GM12873 (cell line): ENCODE data around the gene SNRNP200.

ENCODE experiments used
- TF ChIP-seq, protein P1 (sequence below): IDR thresholded peaks from 2 replicates; pipeline ENCODE4 v1.5.1; 2012; ENCODE audit warnings: low read depth, mild to moderate bottlenecking, moderate library complexity, low read length, control low read depth; ENCODE audit not compliant: insufficient read depth; ENCODE audit errors: missing control alignments

The SNRNP200 gene

DNA sequence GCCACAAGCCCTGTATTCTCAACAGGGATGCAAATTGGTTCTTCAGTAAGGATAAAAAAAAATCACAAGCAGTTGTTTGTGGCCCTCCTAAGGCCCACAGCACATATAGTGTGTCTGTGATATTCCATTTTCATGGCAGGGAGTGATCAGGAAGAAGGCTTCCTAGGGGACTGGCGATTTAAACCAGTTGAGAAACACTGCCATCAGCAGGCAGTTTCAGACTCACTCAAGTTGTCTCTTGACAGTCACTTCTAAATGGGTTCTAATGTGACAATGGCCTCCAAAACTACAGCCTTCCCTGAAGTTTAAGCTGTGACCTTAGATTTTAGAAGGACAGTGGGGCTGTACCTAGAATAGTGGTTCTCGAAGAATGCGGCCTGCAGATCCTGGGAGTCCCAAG is 33.4 kb downstream of the SNRNP200 start:
- TF ChIP-seq, protein P1, sequence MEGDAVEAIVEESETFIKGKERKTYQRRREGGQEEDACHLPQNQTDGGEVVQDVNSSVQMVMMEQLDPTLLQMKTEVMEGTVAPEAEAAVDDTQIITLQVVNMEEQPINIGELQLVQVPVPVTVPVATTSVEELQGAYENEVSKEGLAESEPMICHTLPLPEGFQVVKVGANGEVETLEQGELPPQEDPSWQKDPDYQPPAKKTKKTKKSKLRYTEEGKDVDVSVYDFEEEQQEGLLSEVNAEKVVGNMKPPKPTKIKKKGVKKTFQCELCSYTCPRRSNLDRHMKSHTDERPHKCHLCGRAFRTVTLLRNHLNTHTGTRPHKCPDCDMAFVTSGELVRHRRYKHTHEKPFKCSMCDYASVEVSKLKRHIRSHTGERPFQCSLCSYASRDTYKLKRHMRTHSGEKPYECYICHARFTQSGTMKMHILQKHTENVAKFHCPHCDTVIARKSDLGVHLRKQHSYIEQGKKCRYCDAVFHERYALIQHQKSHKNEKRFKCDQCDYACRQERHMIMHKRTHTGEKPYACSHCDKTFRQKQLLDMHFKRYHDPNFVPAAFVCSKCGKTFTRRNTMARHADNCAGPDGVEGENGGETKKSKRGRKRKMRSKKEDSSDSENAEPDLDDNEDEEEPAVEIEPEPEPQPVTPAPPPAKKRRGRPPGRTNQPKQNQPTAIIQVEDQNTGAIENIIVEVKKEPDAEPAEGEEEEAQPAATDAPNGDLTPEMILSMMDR: peak; percentile 10

DNA sequence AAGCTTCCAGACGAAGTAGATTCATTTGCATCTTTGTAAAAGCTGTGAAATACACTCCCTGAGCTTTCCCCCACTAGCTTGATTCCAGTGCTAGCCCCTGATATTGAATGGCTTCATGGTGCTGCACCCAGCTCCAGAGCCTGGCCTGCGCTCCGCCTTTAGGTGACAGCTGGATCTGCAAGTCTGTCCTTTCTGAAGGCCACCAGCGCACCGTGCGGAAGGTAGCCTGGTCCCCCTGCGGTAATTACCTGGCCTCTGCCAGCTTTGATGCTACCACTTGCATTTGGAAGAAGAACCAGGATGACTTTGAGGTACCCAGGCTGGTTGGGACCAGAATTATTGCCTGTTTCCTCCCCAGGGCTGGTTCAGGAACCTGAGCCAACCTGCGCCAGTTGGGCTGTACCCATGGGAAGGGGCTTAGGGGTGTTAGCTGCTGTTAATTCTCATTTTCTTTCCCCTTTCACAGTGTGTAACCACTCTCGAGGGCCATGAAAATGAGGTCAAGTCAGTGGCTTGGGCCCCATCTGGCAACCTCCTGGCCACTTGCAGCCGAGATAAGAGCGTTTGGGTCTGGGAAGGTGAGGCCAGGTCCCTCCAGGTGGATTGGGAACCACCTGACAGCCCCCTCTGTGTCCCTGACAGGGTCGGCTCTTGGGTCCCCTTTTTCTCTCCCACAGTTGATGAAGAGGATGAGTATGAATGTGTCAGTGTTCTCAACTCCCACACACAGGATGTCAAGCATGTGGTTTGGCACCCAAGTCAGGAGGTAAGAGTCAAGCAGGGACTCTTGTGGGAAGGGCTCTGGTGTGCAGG is 38.0 kb downstream of the SNRNP200 start:
- TF ChIP-seq, protein P1: peak; percentile 73

DNA sequence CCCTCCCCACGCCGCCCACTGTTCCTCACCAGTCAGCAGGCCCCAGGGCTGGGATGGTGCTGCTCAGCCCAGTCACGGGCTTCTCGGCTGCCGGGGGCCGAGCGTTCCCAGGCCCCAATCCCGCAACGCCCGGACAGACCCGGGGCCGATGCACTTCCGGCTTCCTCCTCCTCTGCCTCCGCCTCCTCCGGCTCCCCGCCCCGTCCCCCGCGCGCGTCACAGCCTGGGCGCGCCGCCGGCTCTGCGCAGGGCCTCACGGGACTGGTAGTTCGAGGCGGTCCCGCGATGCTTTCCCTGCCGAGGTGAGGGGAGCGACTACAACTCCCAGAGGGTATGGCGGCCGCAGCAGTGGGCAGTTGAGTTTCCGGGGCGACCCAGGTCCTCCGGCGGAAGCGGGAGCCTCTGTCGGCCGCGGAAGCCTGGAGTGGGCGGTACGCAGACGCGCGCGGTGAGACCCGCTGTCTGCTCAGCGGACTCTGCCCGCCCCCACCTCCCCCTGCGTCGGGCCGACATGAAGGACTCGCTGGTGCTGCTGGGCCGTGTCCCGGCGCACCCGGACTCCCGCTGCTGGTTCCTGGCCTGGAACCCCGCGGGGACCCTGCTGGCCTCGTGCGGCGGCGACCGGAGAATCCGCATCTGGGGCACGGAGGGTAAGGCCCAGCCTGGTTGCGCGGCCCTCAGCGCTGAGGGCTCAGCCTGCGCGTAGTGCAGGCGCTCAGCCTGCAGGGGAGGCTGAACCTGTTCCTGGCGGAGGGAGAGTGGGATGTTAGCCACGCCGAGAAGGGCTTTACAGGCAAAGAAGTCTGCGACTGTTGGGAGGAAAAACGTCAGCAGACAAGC is 39.3 kb downstream of the SNRNP200 start, which contains the start of the genes CIAO1 and TMEM127:
CIAO1 (plus strand) TSS at position 386 of the 840 bp plus-strand sequence; CDS start at position 512, 126 bp downstream.
TMEM127 (minus strand) TSS at position 158 of the 840 bp plus-strand sequence. CDS start 616 bp downstream, outside the sequence.
- TF ChIP-seq, protein P1: peak; percentile 63

DNA sequence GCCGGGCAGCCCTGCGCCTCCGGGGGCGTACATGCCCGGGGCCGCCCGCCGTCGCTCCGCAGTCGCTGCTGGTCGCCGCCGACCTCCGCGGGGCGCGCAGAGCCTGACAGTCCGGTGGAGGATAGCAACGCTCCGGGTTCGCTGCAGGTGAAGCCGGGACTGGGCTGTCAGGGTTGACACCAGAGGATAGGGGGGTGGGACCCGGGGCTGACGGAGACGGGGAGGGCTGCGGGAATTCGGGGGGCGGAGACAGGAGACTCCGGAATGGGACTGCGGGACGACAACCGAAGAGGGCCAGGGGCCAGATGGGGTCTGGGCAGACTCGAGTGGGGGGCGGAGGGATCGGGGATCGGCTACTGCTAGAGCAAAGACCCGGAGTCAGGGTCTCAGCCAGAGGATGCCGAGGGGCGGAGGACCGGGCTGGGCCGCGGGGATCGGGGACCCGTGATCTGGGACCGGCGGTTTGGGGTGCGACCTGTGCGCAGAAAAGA is 40.0 kb downstream of the SNRNP200 start:
- TF ChIP-seq, protein P1: no peak

DNA sequence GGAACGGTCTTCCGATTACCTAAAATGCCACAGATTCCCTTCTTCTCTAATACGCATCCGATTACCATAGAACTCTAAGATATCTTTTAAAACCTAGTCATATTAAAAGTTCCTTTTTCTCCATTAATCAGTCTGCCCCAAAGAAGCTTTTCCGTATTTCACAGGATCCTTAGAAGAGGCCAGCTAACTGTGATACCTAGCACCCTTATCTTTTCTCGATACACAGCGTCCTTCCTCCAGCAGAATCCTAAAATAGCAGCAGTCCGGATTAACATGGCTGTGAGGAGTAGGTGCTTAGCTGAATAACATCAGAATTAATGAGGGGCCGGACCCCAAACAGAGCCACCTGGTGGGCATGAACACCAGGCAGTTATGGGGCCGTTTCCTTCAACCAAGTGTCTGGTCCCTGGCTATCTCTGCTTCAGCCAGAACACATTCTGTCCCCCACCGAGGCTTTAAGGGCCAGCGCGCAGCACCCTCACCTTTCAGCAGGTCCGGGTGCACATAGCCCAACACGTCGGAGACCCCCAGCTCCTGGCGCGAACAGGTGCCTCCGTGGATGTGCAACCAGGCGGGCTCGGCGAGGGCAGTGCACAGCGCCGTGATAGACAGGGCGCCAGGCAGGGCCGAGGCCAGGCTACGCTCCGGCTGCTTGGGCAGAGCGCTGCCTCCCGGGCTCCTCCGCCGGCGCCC is 40.5 kb downstream of the SNRNP200 start:
- TF ChIP-seq, protein P1: peak; percentile 65

DNA sequence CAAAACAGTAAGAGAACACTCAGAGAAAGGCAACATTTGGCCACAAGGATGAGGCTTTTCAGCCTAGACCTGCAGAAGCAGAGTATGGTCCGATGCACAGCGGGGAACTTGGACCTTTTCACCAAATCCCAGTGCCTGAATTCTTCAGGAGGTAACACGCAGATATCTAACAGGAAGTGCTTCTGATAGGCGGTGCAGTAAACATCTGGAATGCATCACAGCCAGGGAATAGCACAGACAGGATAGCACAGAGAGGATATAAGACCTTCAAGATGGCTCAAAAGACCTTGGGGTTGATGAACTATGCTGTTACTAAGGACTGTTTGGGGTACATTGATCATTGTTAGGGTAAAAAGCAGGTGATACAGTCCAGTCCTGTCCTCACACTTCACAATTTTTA is 41.3 kb downstream of the SNRNP200 start:
- TF ChIP-seq, protein P1: no peak
